GM21360 (cell line): ENCODE measurements around the gene GRAMD4.
"Not testable (repeated sequence)": the region's sequence is repeated elsewhere in the genome, so short reads cannot be mapped to it uniquely, and the experiment has no call there.

Source experiments
- ATAC-seq: cut with Tn5 transposase; IDR thresholded peaks from one replicate; pipeline ENCODE4 v1.9.1; 2021; ENCODE audit warnings: mild to moderate bottlenecking, moderate library complexity; ENCODE audit not compliant: unreplicated experiment

The GRAMD4 gene

GRCh38 chr22:46634973-46635685, 14.9 kb downstream of the GRAMD4 start:
- ATAC-seq = not testable (repeated sequence)

- no peak for ATAC-seq
Observed at GRCh38 chr22:46635756-46636155, 15.6 kb downstream of the GRAMD4 start.

GRCh38 chr22:46636221-46637002, 16.2 kb downstream of the GRAMD4 start:
- no peak for ATAC-seq

- no peak for ATAC-seq
Observed at GRCh38 chr22:46637711-46638600, 17.8 kb downstream of the GRAMD4 start.

GRCh38 chr22:46638601-46639431, 18.6 kb downstream of the GRAMD4 start:
- no peak for ATAC-seq

- ATAC-seq = no peak
Observed at GRCh38 chr22:46639843-46640242, 19.7 kb downstream of the GRAMD4 start.

- no peak for ATAC-seq
Observed at GRCh38 chr22:46640293-46641055, 20.3 kb downstream of the GRAMD4 start.

GRCh38 chr22:46641811-46642266, 21.7 kb downstream of the GRAMD4 start:
- ATAC-seq = no peak

GRCh38 chr22:46642840-46643480, 22.8 kb downstream of the GRAMD4 start:
- ATAC-seq = not testable (repeated sequence)

GRCh38 chr22:46646531-46647215, 26.5 kb downstream of the GRAMD4 start:
- ATAC-seq = no peak

GRCh38 chr22:46648225-46648820, 28.1 kb downstream of the GRAMD4 start:
- not testable (repeated sequence) for ATAC-seq

- ATAC-seq = no peak
Observed at GRCh38 chr22:46649141-46650077, 29.2 kb downstream of the GRAMD4 start.

- ATAC-seq = no peak
Observed at GRCh38 chr22:46650078-46650810, 30.1 kb downstream of the GRAMD4 start.

GRCh38 chr22:46651316-46651715, 31.1 kb downstream of the GRAMD4 start:
- no peak for ATAC-seq

- ATAC-seq = no peak
Observed at GRCh38 chr22:46652081-46652846, 32.1 kb downstream of the GRAMD4 start.
